Spinal cord (tissue), 10 donors: ENCODE measurements around the gene CELA1. TPM values are rescaled to one million over a fixed set of nuclear protein-coding genes. Genes with fewer than 3 reads are reported as not detected.
"Not testable (repeated sequence)": the region's sequence is repeated elsewhere in the genome, so short reads cannot be mapped to it uniquely, and the experiment has no call there.

Experiments used
- DNase-seq, 6 donors: peaks; one replicate each; pipeline versions ENCODE4 v3.0.0 to v3.0.0-alpha.2; 2013 to 2015; ENCODE audit warnings: low spot score in 6 of 6, low read depth in 4 of 6
- H3K27ac ChIP-seq: one replicate; pipeline ENCODE4 v1.5.1; 2013; ENCODE audit warnings: low read depth, low read length, control low read depth
- H3K27me3 ChIP-seq: one replicate; pipeline ENCODE4 v1.6.1; 2013; ENCODE audit warnings: low read length; ENCODE audit not compliant: control insufficient read depth, insufficient read depth
- H3K36me3 ChIP-seq: one replicate; pipeline ENCODE4 v1.6.1; 2013; ENCODE audit warnings: low read length; ENCODE audit not compliant: control insufficient read depth, insufficient read depth
- H3K4me1 ChIP-seq: one replicate; pipeline ENCODE4 v1.6.1; 2013; ENCODE audit warnings: low read length; ENCODE audit not compliant: control insufficient read depth, insufficient read depth
- H3K4me3 ChIP-seq: one replicate; pipeline ENCODE4 v1.5.1; 2013; ENCODE audit warnings: low read depth, low read length, control low read depth
- H3K9me3 ChIP-seq: one replicate; pipeline ENCODE4 v1.6.1; 2013; ENCODE audit warnings: low read length; ENCODE audit not compliant: control insufficient read depth, insufficient read depth
- WGBS: methylation state at CpG from one replicate; pipeline ENCODE4 v1.1.5; 2013; ENCODE audit warnings: missing lambda C conversion rate; ENCODE audit not compliant: insufficient coverage; 5-methylcytosine and 5-hydroxymethylcytosine counted together
- polyA plus RNA-seq, 2 donors: library from polyadenylated mRNA; unstranded; fragments of 120-200 nt; gene quantifications; one replicate each; pipeline ENCODE4 v1.2.1, GENCODE V29; 2013; ENCODE audit not compliant: insufficient read length in 2 of 2
- total RNA-seq, 2 donors: library from RNA; depleted of rRNA in 1 of 2; stranded (reverse); fragments of 120-200 nt in 1 of 2; fragments of >200 nt in 1 of 2; gene quantifications; one replicate each; pipeline versions ENCODE4 v1.2.3 to v1.2.4, GENCODE V29; 2013 to 2014
- donor health status: healthy.

Gene CELA1
- total and polyA plus RNA-seq, 4 donors = not detected

- Histone ChIP-seq H3K9me3 (no peaks in the 10 kb centered on the region), H3K4me3 (no peak overlapping the region), H3K27me3 (no peaks in the 10 kb centered on the region), H3K36me3 (no peaks in the 10 kb centered on the region), H3K4me1 (no peaks in the 10 kb centered on the region), H3K27ac (peak overlapping the region; percentile 42)
- WGBS = no CpG with 5 or more reads among the region's 3 CpGs
- peak in 2 of 6 donors; percentile 4 to 58 for DNase-seq
These were observed 25.7 kb downstream of the CELA1 start for GRCh38 chr12:51320695-51321320.

- H3K4me1 ChIP-seq = no peaks in the 10 kb centered on the region
- no peaks in the 10 kb centered on the region for H3K36me3 ChIP-seq
- H3K27ac ChIP-seq = peak overlapping the region; percentile 42
- no peaks in the 10 kb centered on the region for H3K9me3 ChIP-seq
- WGBS = no CpG with 5 or more reads among the region's 4 CpGs
- DNase-seq = peak in 1 of 6 donors; percentile 41
- no peaks in the 10 kb centered on the region for H3K27me3 ChIP-seq
- no peak overlapping the region for H3K4me3 ChIP-seq
These were observed 26.2 kb downstream of the CELA1 start for GRCh38 chr12:51320311-51320694.

GRCh38 chr12:51318846-51319599 lies 27.5 kb downstream of the CELA1 start:
- no peaks in the 10 kb centered on the region for H3K9me3 ChIP-seq
- no peak for DNase-seq
- H3K27me3 ChIP-seq = no peaks in the 10 kb centered on the region
- no peak overlapping the region for H3K4me3 ChIP-seq
- no peaks in the 10 kb centered on the region for H3K4me1 ChIP-seq
- no peaks in the 10 kb centered on the region for H3K36me3 ChIP-seq
- no CpG with 5 or more reads among the region's 3 CpGs for WGBS
- no peak overlapping the region for H3K27ac ChIP-seq

GRCh38 chr12:51318057-51318806 lies 28.2 kb downstream of the CELA1 start:
- not testable (repeated sequence) for H3K27ac ChIP-seq, H3K9me3 ChIP-seq, H3K36me3 ChIP-seq, DNase-seq, H3K4me1 ChIP-seq, H3K4me3 ChIP-seq, H3K27me3 ChIP-seq
- 94% methylated on average over 5 of the region's 8 CpGs for WGBS

GRCh38 chr12:51311389-51311788 lies 35.1 kb downstream of the CELA1 start:
- H3K36me3 ChIP-seq = no peaks in the 10 kb centered on the region
- H3K27me3 ChIP-seq = no peaks in the 10 kb centered on the region
- no CpG with 5 or more reads among the region's 1 CpG for WGBS
- no peaks in the 10 kb centered on the region for H3K4me1 ChIP-seq
- no peaks in the 10 kb centered on the region for H3K9me3 ChIP-seq
- H3K4me3 ChIP-seq = no peak overlapping the region
- no peak overlapping the region for H3K27ac ChIP-seq
- DNase-seq = no peak

GRCh38 chr12:51307655-51308593 lies 38.6 kb downstream of the CELA1 start:
- Histone ChIP-seq H3K4me3 (no peak overlapping the region), H3K27ac (no peak overlapping the region), H3K9me3 (no peaks in the 10 kb centered on the region), H3K27me3 (no peaks in the 10 kb centered on the region), H3K4me1 (no peaks in the 10 kb centered on the region), H3K36me3 (no peaks in the 10 kb centered on the region)
- DNase-seq = peak in 1 of 6 donors; percentile 8
- 88% methylated on average over 4 of the region's 6 CpGs for WGBS

- H3K4me1 ChIP-seq = no peaks in the 10 kb centered on the region
- H3K36me3 ChIP-seq = no peaks in the 10 kb centered on the region
- no peaks in the 10 kb centered on the region for H3K9me3 ChIP-seq
- no peak overlapping the region for H3K4me3 ChIP-seq
- no peak for DNase-seq
- H3K27ac ChIP-seq = no peak overlapping the region
- 96% methylated on average over 4 of the region's 5 CpGs for WGBS
- no peaks in the 10 kb centered on the region for H3K27me3 ChIP-seq
These were observed 40.0 kb downstream of the CELA1 start for GRCh38 chr12:51306507-51306906.

- H3K4me1 ChIP-seq, DNase-seq, H3K27me3 ChIP-seq, H3K9me3 ChIP-seq, H3K36me3 ChIP-seq, H3K27ac ChIP-seq, H3K4me3 ChIP-seq: not testable (repeated sequence)
- WGBS = 89% methylated on average over 5 of the region's 10 CpGs
These were observed 45.7 kb downstream of the CELA1 start for GRCh38 chr12:51300768-51301167.

- no peaks in the 10 kb centered on the region for H3K36me3 ChIP-seq
- no peaks in the 10 kb centered on the region for H3K9me3 ChIP-seq
- 100% methylated on average over 1 of the region's 5 CpGs for WGBS
- H3K27ac ChIP-seq = no peak overlapping the region
- H3K4me3 ChIP-seq = no peak overlapping the region
- H3K27me3 ChIP-seq = no peaks in the 10 kb centered on the region
- no peak for DNase-seq
- no peaks in the 10 kb centered on the region for H3K4me1 ChIP-seq
These were observed 50.8 kb downstream of the CELA1 start for GRCh38 chr12:51295651-51296050.
